Measurements from ENCODE around the gene YPEL5.
"Not testable (repeated sequence)": the region's sequence is repeated elsewhere in the genome, so short reads cannot be mapped to it uniquely, and the experiment has no call there.

The YPEL5 gene

GRCh38 chr2:30144260-30144659, 2.5 kb upstream of the YPEL5 start:
- H3K27ac ChIP-seq: no peak overlapping the region
- no peak for TF ChIP-seq CTCF (conservative IDR thresholded peaks at IDR 0.05)

GRCh38 chr2:30144951-30145350, 1.9 kb upstream of the YPEL5 start:
- H3K27ac ChIP-seq: not testable (repeated sequence)

- no peak for TF ChIP-seq CTCF (conservative IDR thresholded peaks at IDR 0.05)
- peak overlapping the region; percentile 88 for H3K27ac ChIP-seq
Measured at GRCh38 chr2:30145826-30146336, 926 bp upstream of the YPEL5 start.

- no peak for TF ChIP-seq CTCF (conservative IDR thresholded peaks at IDR 0.05)
- H3K27ac ChIP-seq: peak overlapping the region; percentile 88
Measured at GRCh38 chr2:30147196-30147714, 448 bp downstream of the YPEL5 start.

- peak; percentile 76 for TF ChIP-seq CTCF (conservative IDR thresholded peaks at IDR 0.05)
- H3K27ac ChIP-seq: peak overlapping the region; percentile 88
Measured at GRCh38 chr2:30147715-30148610, 1.2 kb downstream of the YPEL5 start.

- H3K27ac ChIP-seq: no peak overlapping the region
- no peak for TF ChIP-seq CTCF (conservative IDR thresholded peaks at IDR 0.05)
Measured at GRCh38 chr2:30148850-30149249, 2.0 kb downstream of the YPEL5 start.

- peak overlapping the region; percentile 58; the same call in 1 of the 2 replicates for H3K27ac ChIP-seq
- TF ChIP-seq CTCF (conservative IDR thresholded peaks at IDR 0.05): no peak
Measured at GRCh38 chr2:30149513-30149912, 2.7 kb downstream of the YPEL5 start.

GRCh38 chr2:30149976-30150375, 3.2 kb downstream of the YPEL5 start:
- no peak for TF ChIP-seq CTCF (conservative IDR thresholded peaks at IDR 0.05)
- H3K27ac ChIP-seq: peak overlapping the region; percentile 58
